Spleen (tissue), 11 donors: ENCODE results near the gene TENM4. TPM values are rescaled to one million over a fixed set of nuclear protein-coding genes. Genes with fewer than 3 reads are reported as not detected.

Experiments
- DNase-seq: peaks from one replicate; pipeline ENCODE4 v3.0.0-alpha.2; 2020
- H3K27ac ChIP-seq, 8 donors: fragments of 200-600 bp; sonication (generic) in 7 of 8; 1 replicate in 4 of 8; 2 replicates in 4 of 8; pipeline versions ENCODE4 v1.5.0 to v1.8.0; 2016 to 2021; ENCODE audit warnings: inconsistent platforms in 4 of 8, mild to moderate bottlenecking in 4 of 8, moderate library complexity in 1 of 8
- H3K27me3 ChIP-seq, 7 donors: fragments of 200-600 bp; sonication (generic) in 6 of 7; replicated peaks in 1 of 7; 1 replicate in 4 of 7; 2 replicates in 3 of 7; pipeline versions ENCODE4 v1.5.0 to v1.8.0; 2016 to 2021; ENCODE audit warnings: inconsistent platforms in 3 of 7, mild to moderate bottlenecking in 1 of 7
- H3K36me3 ChIP-seq, 6 donors: fragments of 200-600 bp; sonication (generic) in 5 of 6; 1 replicate in 4 of 6; 2 replicates in 2 of 6; pipeline versions ENCODE4 v1.5.0 to v1.8.0; 2016 to 2021; ENCODE audit warnings: inconsistent platforms in 2 of 6
- H3K4me1 ChIP-seq, 6 donors: fragments of 200-600 bp; sonication (generic) in 5 of 6; 1 replicate in 3 of 6; 2 replicates in 3 of 6; pipeline versions ENCODE4 v1.5.0 to v1.8.0; 2016 to 2021; ENCODE audit warnings: inconsistent platforms in 3 of 6
- H3K4me3 ChIP-seq, 8 donors: fragments of 200-600 bp; sonication (generic) in 7 of 8; 1 replicate in 4 of 8; 2 replicates in 4 of 8; pipeline versions ENCODE4 v1.5.0 to v1.8.0; 2016 to 2021; ENCODE audit warnings: inconsistent platforms in 4 of 8, mild to moderate bottlenecking in 4 of 8, moderate library complexity in 2 of 8
- H3K9me3 ChIP-seq, 8 donors: fragments of 200-600 bp; sonication (generic) in 7 of 8; 1 replicate in 4 of 8; 2 replicates in 4 of 8; pipeline versions ENCODE4 v1.5.0 to v1.8.0; 2016 to 2021; ENCODE audit warnings: inconsistent platforms in 4 of 8
- CTCF ChIP-seq, 11 experiments: fragments of 200-600 bp in 7 of 11; fragments of 450-650 bp in 4 of 11; sonication (generic) in 4 of 11; IDR thresholded peaks in 8 of 11; conservative IDR thresholded peaks in 3 of 11; 1 replicate in 7 of 11; 2 replicates in 4 of 11; pipeline versions ENCODE4 v1.4.0 to v1.8.0; 2016 to 2021; ENCODE audit warnings: antibody characterized with exemption in 11 of 11, inconsistent platforms in 4 of 11, mild to moderate bottlenecking in 1 of 11
- POLR2A ChIP-seq, 3 donors: fragments of 450-650 bp; IDR thresholded peaks; one replicate each; pipeline ENCODE4 v1.5.1; 2017; ENCODE audit warnings: antibody characterized with exemption in 3 of 3, mild to moderate bottlenecking in 1 of 3
- POLR2AphosphoS5 ChIP-seq, 3 donors: sonication (generic); formaldehyde crosslinking; IDR thresholded peaks; one replicate each; pipeline ENCODE4 v1.5.1; 2017; ENCODE audit warnings: antibody characterized with exemption in 3 of 3
- WGBS, 5 donors: extraction: QIAGEN DNeasy Blood & Tissue Kit in 3 of 5; methylation state at CpG; one replicate each; pipeline versions ENCODE4 v1.1.5 to v1.1.7; 2013 to 2018; 5-methylcytosine and 5-hydroxymethylcytosine counted together
- intact Hi-C: fragments of 100-400 bp; cut with DNase I; formaldehyde crosslinking; loops from one replicate; pipeline ENCODE4 v1.15.0; 2023; ENCODE audit warnings: low total_unique reads
- polyA plus RNA-seq, 3 donors: library from polyadenylated mRNA; stranded (reverse); fragments of 200-250 nt; gene quantifications; one replicate each; pipeline ENCODE4 v1.2.1, GENCODE V29; 2013
- total RNA-seq, 7 donors: library from RNA; depleted of rRNA in 3 of 7; stranded (reverse); fragments of >200 nt in 3 of 7; fragmentation: NEBNext Ultra II Directional in 4 of 7; extraction: Animal tissue kit (Norgen Biotek cat#: 25700) in 4 of 7; gene quantifications; one replicate each; pipeline versions ENCODE4 v1.1.0 to v1.2.1, GENCODE V29; 2016 to 2021
- donor health status: healthy with polysubstance abuse.
- donor health status: DM: no; HTN: no; CAD: no; lungs with moderate emphysema.
- donor health status: DM: no; HTN: no; CAD: no.
- donor health status: Bipolar disorder and iron deficiency.
- donor health status: healthy.
- donor health status: DM: no; HTN: no; CAD: no.
- donor health status: DM: yes; HTN: yes; CAD: no.

The TENM4 gene
- total and polyA plus RNA-seq, 10 donors, result 0.09 to 4.5 (median 1.2) TPM

GRCh38 chr11:78795621-78796261, 645.1 kb downstream of the TENM4 start:
- DNase-seq, result no peak
- Histone ChIP-seq H3K27me3 (peaks cover 0 to 17% (median 0%) of the 10 kb centered on the region in 7 donors), H3K4me1 (peaks cover 0 to 9% (median 2%) of the 10 kb centered on the region in 6 donors), H3K9me3 (no peaks in the 10 kb centered on the region), H3K4me3 (no peak overlapping the region), H3K27ac (no peak overlapping the region), H3K36me3 (no peaks in the 10 kb centered on the region)
- 57 to 68% (median 65%) methylated on average over 6 of the region's 6 CpGs for WGBS, 5 donors
- intact Hi-C loops, result no loop called here
- TF ChIP-seq POLR2AphosphoS5 (IDR thresholded peaks at IDR 0.05) (no peak), POLR2A (IDR thresholded peaks at IDR 0.05) (no peak), CTCF (IDR thresholded peaks at IDR 0.05 in 8 of 11, conservative IDR thresholded peaks at IDR 0.05 in 3 of 11) (no peak)

GRCh38 chr11:78791964-78792363, 648.9 kb downstream of the TENM4 start:
- H3K36me3 ChIP-seq, result no peaks in the 10 kb centered on the region
- H3K27ac ChIP-seq, result no peak overlapping the region
- H3K4me3 ChIP-seq, result no peak overlapping the region
- H3K4me1 ChIP-seq, result no peaks in the 10 kb centered on the region
- no peak for DNase-seq
- no peaks in the 10 kb centered on the region for H3K9me3 ChIP-seq
- TF ChIP-seq POLR2A (IDR thresholded peaks at IDR 0.05) (no peak), POLR2AphosphoS5 (IDR thresholded peaks at IDR 0.05) (no peak), CTCF (IDR thresholded peaks at IDR 0.05 in 8 of 11, conservative IDR thresholded peaks at IDR 0.05 in 3 of 11) (no peak)
- H3K27me3 ChIP-seq, result peaks cover 0 to 10% (median 0%) of the 10 kb centered on the region in 7 donors
- intact Hi-C loops, result no loop called here

- no peaks in the 10 kb centered on the region for H3K36me3 ChIP-seq
- H3K27me3 ChIP-seq, result peaks cover 0 to 18% (median 0%) of the 10 kb centered on the region in 7 donors
- H3K9me3 ChIP-seq, result no peaks in the 10 kb centered on the region
- no peak overlapping the region for H3K4me3 ChIP-seq
- no peak overlapping the region for H3K27ac ChIP-seq
- no peak for DNase-seq
- TF ChIP-seq POLR2A (IDR thresholded peaks at IDR 0.05) (no peak), CTCF (IDR thresholded peaks at IDR 0.05 in 8 of 11, conservative IDR thresholded peaks at IDR 0.05 in 3 of 11) (no peak), POLR2AphosphoS5 (IDR thresholded peaks at IDR 0.05) (no peak)
- intact Hi-C loops, result no loop called here
- no peaks in the 10 kb centered on the region for H3K4me1 ChIP-seq
- 73 to 84% (median 74%) methylated on average over 1 of the region's 1 CpG for WGBS, 5 donors
Observed at GRCh38 chr11:78791254-78791653, 649.6 kb downstream of the TENM4 start.

- no peak for DNase-seq
- H3K9me3 ChIP-seq, result no peaks in the 10 kb centered on the region
- H3K27ac ChIP-seq, result no peak overlapping the region
- intact Hi-C loops, result no loop called here
- no peaks in the 10 kb centered on the region for H3K36me3 ChIP-seq
- H3K4me1 ChIP-seq, result no peaks in the 10 kb centered on the region
- TF ChIP-seq CTCF (IDR thresholded peaks at IDR 0.05 in 8 of 11, conservative IDR thresholded peaks at IDR 0.05 in 3 of 11) (no peak), POLR2AphosphoS5 (IDR thresholded peaks at IDR 0.05) (no peak), POLR2A (IDR thresholded peaks at IDR 0.05) (no peak)
- no peak overlapping the region for H3K4me3 ChIP-seq
- H3K27me3 ChIP-seq, result peaks cover 0 to 19% (median 0%) of the 10 kb centered on the region in 7 donors
Observed at GRCh38 chr11:78790784-78791183, 650.0 kb downstream of the TENM4 start.
